Gastrocnemius medialis (tissue), 4 donors: ENCODE data around the gene RIPPLY2. TPM values are rescaled to one million over a fixed set of nuclear protein-coding genes. Genes with fewer than 3 reads are reported as not detected.

Source experiments
- ATAC-seq, 2 donors: fragments of 150-250 bp; one replicate each; pipeline ENCODE4 v1.9.1; 2016
- DNase-seq, 2 donors: peaks; one replicate each; pipeline ENCODE4 v3.0.0-alpha.2; 2019
- H3K27ac ChIP-seq, 4 donors: fragments of 200-600 bp; sonication (generic); 1 replicate in 1 of 4; 2 replicates in 3 of 4; pipeline ENCODE4 v1.5.1; 2016 to 2018; ENCODE audit warnings: mild to moderate bottlenecking in 2 of 4, moderate library complexity in 1 of 4
- H3K27me3 ChIP-seq, 3 donors: fragments of 200-600 bp; sonication (generic) in 2 of 3; 1 replicate in 1 of 3; 2 replicates in 2 of 3; pipeline versions ENCODE4 v1.5.1 to v1.6.0; 2016 to 2019; ENCODE audit warnings: mild to moderate bottlenecking in 1 of 3, moderate library complexity in 1 of 3
- H3K36me3 ChIP-seq, 2 donors: fragments of 200-600 bp; sonication (generic) in 1 of 2; one replicate each; pipeline ENCODE4 v1.5.1; 2017 to 2018
- H3K4me1 ChIP-seq, 2 donors: fragments of 200-600 bp; sonication (generic) in 1 of 2; one replicate each; pipeline ENCODE4 v1.5.1; 2016 to 2017; ENCODE audit warnings: mild to moderate bottlenecking in 2 of 2
- H3K4me3 ChIP-seq, 4 donors: fragments of 200-600 bp; sonication (generic) in 3 of 4; 1 replicate in 1 of 4; 2 replicates in 3 of 4; pipeline ENCODE4 v1.5.1; 2016 to 2019; ENCODE audit warnings: mild to moderate bottlenecking in 2 of 4
- H3K9me3 ChIP-seq, 3 donors: fragments of 200-600 bp; sonication (generic) in 2 of 3; 1 replicate in 1 of 3; 2 replicates in 2 of 3; pipeline ENCODE4 v1.5.1; 2016 to 2019
- POLR2A ChIP-seq, 2 donors: fragments of 450-650 bp; IDR thresholded peaks; one replicate each; pipeline ENCODE4 v1.6.1; 2017; ENCODE audit warnings: antibody characterized with exemption in 2 of 2, mild to moderate bottlenecking in 2 of 2, moderate library complexity in 2 of 2
- in situ Hi-C, 4 donors: fragments of 200-750 bp; cut with MboI; loops; one replicate each; pipeline versions ENCODE4 v1.15.0 to v1.8.0; 2017; ENCODE audit warnings: low sequenced_read_pairs in 4 of 4
- intact Hi-C: fragments of 100-400 bp; cut with DNase I; formaldehyde crosslinking; loops from one replicate; pipeline ENCODE4 v1.15.1; 2023; ENCODE audit warnings: low total_unique reads
- total RNA-seq, 4 donors: library from RNA; depleted of rRNA; stranded (reverse); fragments of >200 nt; gene quantifications; one replicate each; pipeline versions ENCODE4 v1.1.0 to v1.2.3, GENCODE V29; 2016
- TF ChIP-seq, protein P1 (sequence below), 5 experiments: fragments of 450-650 bp in 3 of 5; fragments of 200-600 bp in 2 of 5; sonication (generic) in 2 of 5; IDR thresholded peaks in 4 of 5; conservative IDR thresholded peaks in 1 of 5; 1 replicate in 4 of 5; 2 replicates in 1 of 5; pipeline ENCODE4 v1.5.1; 2016 to 2019; ENCODE audit warnings: antibody characterized with exemption in 5 of 5, mild to moderate bottlenecking in 3 of 5, moderate library complexity in 3 of 5

RIPPLY2 gene
- total RNA-seq, 4 donors from 2014 or later = not detected

DNA sequence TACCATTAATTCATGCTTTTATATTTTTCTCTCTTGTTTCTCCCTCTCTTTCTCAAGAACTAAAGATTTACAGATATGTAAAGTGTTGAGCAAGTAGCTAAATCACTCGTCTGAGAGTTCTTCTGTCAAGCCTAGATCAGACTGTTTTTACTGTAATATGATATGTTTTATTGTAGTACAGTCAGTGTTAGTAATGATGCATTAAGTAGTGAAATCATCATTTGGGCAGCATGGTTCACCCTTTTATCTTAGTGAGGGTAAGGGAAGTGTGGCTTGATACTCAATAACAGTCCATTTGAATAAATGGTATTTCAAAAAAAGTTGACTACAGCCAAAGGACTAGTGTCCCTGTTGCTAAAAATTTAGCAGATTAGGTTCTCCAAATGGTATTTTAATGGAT is 15.5 kb downstream of the RIPPLY2 start:
- Histone ChIP-seq H3K9me3 (no peaks in the 10 kb centered on the region), H3K36me3 (peaks cover 0 to 18% of the 10 kb centered on the region in 2 donors), H3K27ac (no peak overlapping the region), H3K4me1 (no peaks in the 10 kb centered on the region), H3K27me3 (no peaks in the 10 kb centered on the region), H3K4me3 (no peak overlapping the region)
- DNase-seq (no peak), ATAC-seq (no peak)
- intact Hi-C loops (no loop called here), in situ Hi-C loops (no loop called here)
- no peak for TF ChIP-seq POLR2A (IDR thresholded peaks at IDR 0.05)
- TF ChIP-seq, protein P1, sequence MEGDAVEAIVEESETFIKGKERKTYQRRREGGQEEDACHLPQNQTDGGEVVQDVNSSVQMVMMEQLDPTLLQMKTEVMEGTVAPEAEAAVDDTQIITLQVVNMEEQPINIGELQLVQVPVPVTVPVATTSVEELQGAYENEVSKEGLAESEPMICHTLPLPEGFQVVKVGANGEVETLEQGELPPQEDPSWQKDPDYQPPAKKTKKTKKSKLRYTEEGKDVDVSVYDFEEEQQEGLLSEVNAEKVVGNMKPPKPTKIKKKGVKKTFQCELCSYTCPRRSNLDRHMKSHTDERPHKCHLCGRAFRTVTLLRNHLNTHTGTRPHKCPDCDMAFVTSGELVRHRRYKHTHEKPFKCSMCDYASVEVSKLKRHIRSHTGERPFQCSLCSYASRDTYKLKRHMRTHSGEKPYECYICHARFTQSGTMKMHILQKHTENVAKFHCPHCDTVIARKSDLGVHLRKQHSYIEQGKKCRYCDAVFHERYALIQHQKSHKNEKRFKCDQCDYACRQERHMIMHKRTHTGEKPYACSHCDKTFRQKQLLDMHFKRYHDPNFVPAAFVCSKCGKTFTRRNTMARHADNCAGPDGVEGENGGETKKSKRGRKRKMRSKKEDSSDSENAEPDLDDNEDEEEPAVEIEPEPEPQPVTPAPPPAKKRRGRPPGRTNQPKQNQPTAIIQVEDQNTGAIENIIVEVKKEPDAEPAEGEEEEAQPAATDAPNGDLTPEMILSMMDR (IDR thresholded peaks at IDR 0.05 in 4 of 5, conservative IDR thresholded peaks at IDR 0.05 in 1 of 5) = no peak

DNA sequence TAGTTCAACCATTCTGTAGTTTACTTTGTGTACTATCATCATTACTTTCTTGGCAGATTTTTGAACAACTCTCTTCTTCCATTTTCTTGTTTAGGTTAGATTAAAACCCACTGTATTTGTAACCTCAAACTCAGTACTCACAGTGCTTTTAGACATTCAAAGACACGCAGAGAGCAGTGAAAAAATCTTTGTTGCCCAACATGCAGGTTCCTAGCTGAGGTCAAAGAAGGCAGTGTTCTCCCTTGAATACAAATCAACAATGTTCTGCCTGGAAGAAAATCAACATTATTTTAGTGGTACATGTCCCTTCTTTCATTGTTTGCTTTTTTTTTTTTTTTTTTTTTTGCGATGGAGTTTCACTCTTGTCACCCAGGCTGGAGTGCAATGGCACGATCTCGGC is 17.5 kb downstream of the RIPPLY2 start:
- in situ Hi-C loops = no loop called here
- no peaks in the 10 kb centered on the region for H3K27me3 ChIP-seq
- H3K9me3 ChIP-seq = no peaks in the 10 kb centered on the region
- intact Hi-C loops = no loop called here
- no peak overlapping the region for H3K4me3 ChIP-seq
- ATAC-seq (no peak), DNase-seq (no peak)
- H3K4me1 ChIP-seq = no peaks in the 10 kb centered on the region
- TF ChIP-seq POLR2A (IDR thresholded peaks at IDR 0.05) = no peak
- TF ChIP-seq, protein P1 (IDR thresholded peaks at IDR 0.05 in 4 of 5, conservative IDR thresholded peaks at IDR 0.05 in 1 of 5) = no peak
- peaks cover 0 to 5% of the 10 kb centered on the region in 2 donors for H3K36me3 ChIP-seq
- H3K27ac ChIP-seq = no peak overlapping the region

DNA sequence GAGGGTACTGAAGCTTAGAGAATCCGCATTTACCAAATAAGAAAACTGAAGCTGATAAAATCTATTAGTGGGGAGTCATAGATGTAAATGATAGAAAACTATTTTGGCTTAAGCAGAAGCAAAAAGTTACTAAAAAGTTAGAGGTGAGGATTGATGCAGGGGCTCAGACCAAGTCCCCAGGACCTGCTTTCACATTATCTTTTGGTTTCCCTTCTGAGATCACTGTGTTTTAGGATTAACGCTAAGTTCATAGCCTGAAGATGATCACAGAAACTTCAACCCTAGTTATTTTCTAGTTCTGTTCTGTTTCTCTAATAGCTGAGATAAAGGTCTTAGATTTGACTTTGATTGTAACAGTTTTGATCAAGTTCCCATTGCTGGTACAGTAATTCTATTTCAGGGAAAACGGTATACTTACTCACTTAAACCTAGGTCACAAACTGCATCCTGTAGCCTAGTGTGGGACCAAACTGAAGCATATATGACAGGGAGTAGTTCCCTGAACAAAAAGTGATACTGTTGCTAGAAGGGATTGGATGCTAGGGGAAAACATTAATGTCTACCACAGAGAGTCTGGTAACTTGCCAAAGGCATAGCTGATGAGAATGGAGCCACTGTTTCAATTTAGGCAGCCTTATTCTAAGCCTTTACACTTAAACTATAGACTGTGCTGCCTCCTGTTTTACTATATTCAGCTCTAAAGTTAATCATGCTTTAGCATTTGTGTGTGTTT is 19.4 kb downstream of the RIPPLY2 start:
- H3K36me3 ChIP-seq = no peaks in the 10 kb centered on the region
- in situ Hi-C loops = no loop called here

DNA sequence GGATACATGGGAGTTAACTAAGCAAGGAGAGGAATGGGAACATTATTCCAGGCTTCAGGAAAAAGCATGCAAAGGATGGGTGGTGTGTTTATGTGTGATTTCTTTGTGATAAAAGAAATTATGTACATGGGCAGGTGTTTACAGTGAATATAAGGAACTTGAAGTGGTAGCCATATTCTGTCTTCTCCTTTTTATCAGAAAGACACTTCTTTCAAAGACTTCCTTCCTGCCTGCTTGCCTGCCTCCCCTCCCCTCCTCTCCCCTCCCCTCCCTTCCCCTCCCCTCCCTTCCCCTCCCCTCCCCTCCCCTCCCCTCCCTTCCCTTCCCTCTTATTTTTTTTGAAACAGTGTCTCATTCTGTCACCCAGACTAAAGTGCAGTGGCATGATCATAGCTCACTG is 20.7 kb downstream of the RIPPLY2 start:
- intact Hi-C loops = no loop called here

More for the DNA sequence above, 19.4 kb downstream of the RIPPLY2 start:
- no peak overlapping the region for H3K27ac ChIP-seq
- no peak for DNase-seq
- intact Hi-C loops = no loop called here
- no peaks in the 10 kb centered on the region for H3K4me1 ChIP-seq
- H3K4me3 ChIP-seq = no peak overlapping the region
- no peak for ATAC-seq
- H3K9me3 ChIP-seq = no peaks in the 10 kb centered on the region
- TF ChIP-seq, protein P1 (IDR thresholded peaks at IDR 0.05 in 4 of 5, conservative IDR thresholded peaks at IDR 0.05 in 1 of 5) = no peak
- TF ChIP-seq POLR2A (IDR thresholded peaks at IDR 0.05) = no peak
- no peaks in the 10 kb centered on the region for H3K27me3 ChIP-seq

More for the DNA sequence above, 20.7 kb downstream of the RIPPLY2 start:
- no peaks in the 10 kb centered on the region for H3K9me3 ChIP-seq
- H3K4me1 ChIP-seq = no peaks in the 10 kb centered on the region
- no peak for DNase-seq
- no peak for TF ChIP-seq POLR2A (IDR thresholded peaks at IDR 0.05)
- TF ChIP-seq, protein P1 (IDR thresholded peaks at IDR 0.05 in 4 of 5, conservative IDR thresholded peaks at IDR 0.05 in 1 of 5) = no peak
- no peak for ATAC-seq
- in situ Hi-C loops = no loop called here
- H3K27ac ChIP-seq = no peak overlapping the region
- H3K27me3 ChIP-seq = no peaks in the 10 kb centered on the region
- no peak overlapping the region for H3K4me3 ChIP-seq
- no peaks in the 10 kb centered on the region for H3K36me3 ChIP-seq
